ENCODE measurements around the gene CHI3L2.

The CHI3L2 gene

DNA sequence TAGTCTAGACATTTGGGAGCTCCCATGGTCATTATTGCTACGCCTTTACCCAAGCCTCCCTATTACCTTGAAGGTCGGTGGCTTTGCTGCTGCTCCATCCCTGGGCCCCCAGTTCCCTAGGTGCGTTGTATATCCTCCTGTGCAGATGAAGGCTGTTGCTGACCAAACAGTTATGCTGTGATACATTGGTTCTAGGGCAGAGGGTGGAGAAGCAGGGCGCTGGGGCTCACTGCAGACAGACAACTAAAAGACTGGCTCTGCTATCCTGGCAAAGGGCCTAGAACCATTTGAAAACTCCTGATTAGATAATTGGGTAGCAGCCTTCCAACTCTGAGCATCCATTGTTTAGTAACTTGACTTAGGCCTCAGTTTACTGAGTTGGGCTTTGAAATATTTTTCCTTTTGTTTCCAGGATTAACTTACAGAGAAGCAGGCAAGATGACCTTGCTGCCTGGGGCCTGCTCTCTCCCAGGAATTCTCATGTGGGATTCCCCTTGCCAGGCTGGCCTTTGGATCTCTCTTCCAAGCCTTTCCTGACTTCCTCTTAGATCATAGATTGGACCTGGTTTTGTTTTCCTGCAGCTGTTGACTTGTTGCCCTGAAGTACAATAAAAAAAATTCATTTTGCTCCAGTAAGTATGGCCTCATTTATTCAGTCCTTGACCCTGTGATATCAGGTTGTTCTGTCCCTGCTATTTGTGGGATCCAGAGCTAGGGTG lies 15.5 kb downstream of the CHI3L2 start:
- Histone ChIP-seq H3K4me3 (ENCODE audit: low read depth in 1 of 5, low read length in 5 of 5) (no peak overlapping the region), H3K4me1 (ENCODE audit: control insufficient read depth in 5 of 5, insufficient read depth in 5 of 5, low read length in 5 of 5) (peaks cover 0 to 13% (median 0%) of the 10 kb centered on the region in 5 donors), H3K27ac (ENCODE audit: low read depth, low read length) (no peak overlapping the region), H3K36me3 (ENCODE audit: control insufficient read depth in 5 of 5, insufficient read depth in 5 of 5, low read length in 5 of 5) (no peaks in the 10 kb centered on the region), H3K9me3 (ENCODE audit: control insufficient read depth in 5 of 5, low read length in 5 of 5) (no peaks in the 10 kb centered on the region), H3K9ac (ENCODE audit: low read length in 5 of 5) (no peak overlapping the region), H3K27me3 (ENCODE audit: control insufficient read depth in 5 of 5, insufficient read depth in 4 of 5, low read length in 5 of 5) (no peaks in the 10 kb centered on the region)

DNA sequence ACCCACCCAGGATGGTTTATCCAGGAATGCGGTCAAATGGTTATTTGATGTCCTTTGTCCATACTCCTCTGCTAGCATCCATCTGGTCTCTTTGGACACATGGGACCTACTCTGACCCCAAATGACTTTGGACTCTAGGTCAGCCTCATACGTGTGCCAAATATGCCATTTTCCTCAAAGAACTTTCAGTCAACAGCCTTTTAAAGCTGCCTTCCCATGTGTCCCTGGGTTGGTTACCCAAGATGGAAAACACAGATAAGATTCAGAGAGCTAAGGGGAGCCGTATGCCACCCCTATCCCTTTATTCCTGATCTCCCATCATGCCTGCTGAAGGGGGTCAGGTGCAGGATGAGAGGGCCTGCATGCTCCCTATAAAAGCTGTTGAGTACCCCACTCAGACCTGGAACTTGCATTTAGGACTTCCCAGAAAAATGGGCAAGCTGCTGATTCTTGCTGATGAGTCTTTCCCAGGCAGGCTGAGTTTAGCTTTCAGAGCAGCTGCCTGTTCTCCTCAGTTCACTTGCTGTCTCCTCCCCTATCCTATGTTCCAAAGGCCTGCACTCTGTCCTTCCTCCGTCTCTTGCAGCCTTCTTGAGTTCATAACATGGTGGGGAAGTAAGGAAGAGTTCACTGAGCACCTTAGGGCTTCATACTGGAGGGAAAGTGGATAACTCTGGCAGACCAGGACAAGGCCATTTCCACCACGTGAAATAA lies 19.8 kb downstream of the CHI3L2 start:
- H3K9me3 ChIP-seq (ENCODE audit: control insufficient read depth in 5 of 5, low read length in 5 of 5) = no peaks in the 10 kb centered on the region
- H3K4me3 ChIP-seq (ENCODE audit: low read depth in 1 of 5, low read length in 5 of 5) = no peak overlapping the region
- H3K36me3 ChIP-seq (ENCODE audit: control insufficient read depth in 5 of 5, insufficient read depth in 5 of 5, low read length in 5 of 5) = no peaks in the 10 kb centered on the region
- no peaks in the 10 kb centered on the region for H3K27me3 ChIP-seq (ENCODE audit: control insufficient read depth in 5 of 5, insufficient read depth in 4 of 5, low read length in 5 of 5)
- H3K27ac ChIP-seq (ENCODE audit: low read depth, low read length) = no peak overlapping the region
- H3K9ac ChIP-seq (ENCODE audit: low read length in 5 of 5) = no peak overlapping the region
- H3K4me1 ChIP-seq (ENCODE audit: control insufficient read depth in 5 of 5, insufficient read depth in 5 of 5, low read length in 5 of 5) = peaks cover 0 to 13% (median 0%) of the 10 kb centered on the region in 5 donors

DNA sequence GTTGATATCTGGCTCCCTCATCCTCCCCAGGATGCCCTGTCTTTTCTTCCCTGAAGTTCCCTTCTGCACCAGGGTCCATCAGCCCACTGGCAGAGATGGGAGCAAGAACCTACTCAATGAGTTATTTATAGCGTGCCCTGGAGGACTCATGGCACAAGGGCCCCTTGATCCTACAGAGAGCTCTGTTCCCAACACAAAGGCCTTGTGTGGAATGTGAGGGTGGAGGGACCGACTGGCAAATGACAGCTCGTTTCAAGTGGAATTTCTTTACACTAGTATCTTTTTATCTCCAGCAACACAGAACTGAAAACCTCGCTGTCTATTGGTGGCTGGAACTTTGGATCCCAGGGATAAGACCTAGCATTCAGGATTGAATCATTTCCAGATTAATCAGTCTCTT lies 22.4 kb downstream of the CHI3L2 start:
- H3K27ac ChIP-seq (ENCODE audit: low read depth, low read length) = no peak overlapping the region
- H3K9ac ChIP-seq (ENCODE audit: low read length in 5 of 5) = no peak overlapping the region
- H3K27me3 ChIP-seq (ENCODE audit: control insufficient read depth in 5 of 5, insufficient read depth in 4 of 5, low read length in 5 of 5) = peaks cover 0 to 2% (median 0%) of the 10 kb centered on the region in 5 donors
- H3K4me1 ChIP-seq (ENCODE audit: control insufficient read depth in 5 of 5, insufficient read depth in 5 of 5, low read length in 5 of 5) = no peaks in the 10 kb centered on the region
- H3K4me3 ChIP-seq (ENCODE audit: low read depth in 1 of 5, low read length in 5 of 5) = no peak overlapping the region
- no peaks in the 10 kb centered on the region for H3K9me3 ChIP-seq (ENCODE audit: control insufficient read depth in 5 of 5, low read length in 5 of 5)
- H3K36me3 ChIP-seq (ENCODE audit: control insufficient read depth in 5 of 5, insufficient read depth in 5 of 5, low read length in 5 of 5) = no peaks in the 10 kb centered on the region

DNA sequence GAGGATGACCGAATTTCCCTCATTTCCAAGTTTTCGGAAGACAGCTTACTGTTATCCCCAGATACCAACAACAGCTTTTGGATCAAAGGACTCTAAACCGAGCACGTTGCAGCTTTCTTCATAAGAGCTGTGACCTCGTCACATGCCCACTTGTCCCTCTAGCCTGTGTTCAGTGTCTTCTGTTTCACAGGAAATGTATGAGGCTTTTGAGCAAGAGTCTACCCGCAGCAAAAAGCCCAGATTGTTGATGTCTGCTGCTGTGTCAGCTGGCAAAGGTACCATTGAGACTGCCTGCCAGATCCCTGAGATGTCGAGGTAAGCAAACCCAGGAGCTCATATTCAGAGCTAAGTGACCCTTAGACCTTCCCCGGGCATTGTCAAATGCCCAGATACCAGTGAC lies 24.1 kb downstream of the CHI3L2 start:
- no peaks in the 10 kb centered on the region for H3K9me3 ChIP-seq (ENCODE audit: control insufficient read depth in 5 of 5, low read length in 5 of 5)
- H3K4me1 ChIP-seq (ENCODE audit: control insufficient read depth in 5 of 5, insufficient read depth in 5 of 5, low read length in 5 of 5) = no peaks in the 10 kb centered on the region
- H3K27me3 ChIP-seq (ENCODE audit: control insufficient read depth in 5 of 5, insufficient read depth in 4 of 5, low read length in 5 of 5) = peaks cover 0 to 2% (median 0%) of the 10 kb centered on the region in 5 donors
- H3K27ac ChIP-seq (ENCODE audit: low read depth, low read length) = no peak overlapping the region
- no peak overlapping the region for H3K9ac ChIP-seq (ENCODE audit: low read length in 5 of 5)
- H3K4me3 ChIP-seq (ENCODE audit: low read depth in 1 of 5, low read length in 5 of 5) = no peak overlapping the region
- no peaks in the 10 kb centered on the region for H3K36me3 ChIP-seq (ENCODE audit: control insufficient read depth in 5 of 5, insufficient read depth in 5 of 5, low read length in 5 of 5)

DNA sequence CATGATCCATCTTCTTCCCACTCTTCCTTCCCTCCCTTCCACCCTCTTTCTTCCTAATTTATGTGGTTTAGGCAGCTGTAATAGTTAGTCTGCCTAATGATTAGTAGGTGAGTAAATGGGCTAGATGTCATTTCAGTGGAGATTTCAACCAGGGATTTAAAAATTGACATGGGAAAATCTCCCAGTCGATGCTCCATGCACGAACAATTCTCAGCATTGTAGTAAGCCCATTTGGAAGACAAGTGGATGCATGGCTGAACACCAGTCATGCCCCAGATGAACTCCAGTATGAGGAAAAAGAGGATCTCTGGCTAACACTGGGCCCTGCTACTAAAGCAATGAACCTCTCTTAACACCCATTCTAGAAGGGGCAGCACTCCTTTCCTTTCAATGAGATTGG lies 25.3 kb downstream of the CHI3L2 start:
- no peak overlapping the region for H3K4me3 ChIP-seq (ENCODE audit: low read depth in 1 of 5, low read length in 5 of 5)
- no peaks in the 10 kb centered on the region for H3K9me3 ChIP-seq (ENCODE audit: control insufficient read depth in 5 of 5, low read length in 5 of 5)
- peaks cover 0 to 2% (median 0%) of the 10 kb centered on the region in 5 donors for H3K27me3 ChIP-seq (ENCODE audit: control insufficient read depth in 5 of 5, insufficient read depth in 4 of 5, low read length in 5 of 5)
- peaks cover 0 to 3% (median 0%) of the 10 kb centered on the region in 5 donors for H3K4me1 ChIP-seq (ENCODE audit: control insufficient read depth in 5 of 5, insufficient read depth in 5 of 5, low read length in 5 of 5)
- no peak overlapping the region for H3K27ac ChIP-seq (ENCODE audit: low read depth, low read length)
- H3K36me3 ChIP-seq (ENCODE audit: control insufficient read depth in 5 of 5, insufficient read depth in 5 of 5, low read length in 5 of 5) = no peaks in the 10 kb centered on the region
- H3K9ac ChIP-seq (ENCODE audit: low read length in 5 of 5) = no peak overlapping the region

DNA sequence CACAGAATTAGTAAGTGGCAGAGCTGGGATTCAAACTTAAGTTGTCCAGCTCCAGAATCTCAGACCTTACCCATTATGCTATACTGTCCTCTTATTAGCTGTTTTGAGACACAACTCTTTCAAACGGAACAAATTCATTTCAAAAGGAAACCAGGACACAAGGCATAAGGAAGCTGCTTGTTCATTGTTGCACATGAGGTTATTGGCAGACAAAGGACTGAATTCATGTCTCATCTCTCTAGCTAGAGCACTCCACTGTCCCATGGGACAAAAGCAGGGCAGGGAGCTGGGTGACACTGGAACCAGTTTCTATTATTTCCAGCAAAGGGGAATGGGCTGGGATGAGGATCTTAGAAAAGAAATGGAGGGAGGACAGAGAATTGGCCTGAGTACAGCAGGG lies 26.4 kb downstream of the CHI3L2 start:
- Histone ChIP-seq H3K9ac (ENCODE audit: low read length in 5 of 5) (no peak overlapping the region), H3K27me3 (ENCODE audit: control insufficient read depth in 5 of 5, insufficient read depth in 4 of 5, low read length in 5 of 5) (peaks cover 0 to 2% (median 0%) of the 10 kb centered on the region in 5 donors), H3K9me3 (ENCODE audit: control insufficient read depth in 5 of 5, low read length in 5 of 5) (no peaks in the 10 kb centered on the region), H3K4me1 (ENCODE audit: control insufficient read depth in 5 of 5, insufficient read depth in 5 of 5, low read length in 5 of 5) (peaks cover 0 to 3% (median 0%) of the 10 kb centered on the region in 5 donors), H3K27ac (ENCODE audit: low read depth, low read length) (no peak overlapping the region), H3K4me3 (ENCODE audit: low read depth in 1 of 5, low read length in 5 of 5) (no peak overlapping the region), H3K36me3 (ENCODE audit: control insufficient read depth in 5 of 5, insufficient read depth in 5 of 5, low read length in 5 of 5) (no peaks in the 10 kb centered on the region)

DNA sequence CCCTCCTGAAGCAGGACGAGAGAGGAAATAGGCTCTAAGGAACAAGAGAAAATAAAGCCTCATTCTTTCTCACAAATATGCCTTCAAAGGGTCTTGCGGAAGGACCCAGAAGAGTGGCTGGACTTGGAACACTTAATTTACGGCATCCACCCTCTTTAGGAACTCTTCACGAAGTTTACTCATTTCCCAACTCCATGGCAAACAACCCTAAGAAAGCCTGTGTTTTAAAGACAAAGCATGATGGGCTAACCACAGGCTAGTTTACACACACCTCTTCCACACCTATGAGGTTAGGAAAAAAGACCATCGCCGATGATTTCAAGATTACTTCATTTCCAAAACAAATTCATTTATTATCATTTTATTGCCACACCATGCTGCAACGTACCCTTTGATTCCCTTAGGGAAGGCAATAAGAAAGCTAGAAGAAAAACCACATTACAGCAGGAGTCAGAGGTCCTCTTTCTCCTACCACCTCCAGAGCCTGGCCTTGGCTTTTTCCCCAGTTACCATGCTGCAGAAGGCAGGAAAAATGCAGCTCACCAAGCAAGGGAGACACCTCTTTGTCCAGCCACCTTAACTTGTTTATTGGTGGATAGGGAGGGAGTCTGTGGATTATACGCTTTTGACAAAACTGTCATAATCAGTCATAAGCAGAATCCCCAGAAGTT lies 29.6 kb downstream of the CHI3L2 start:
- Histone ChIP-seq H3K4me1 (ENCODE audit: control insufficient read depth in 5 of 5, insufficient read depth in 5 of 5, low read length in 5 of 5) (peaks cover 0 to 3% (median 0%) of the 10 kb centered on the region in 5 donors), H3K9me3 (ENCODE audit: control insufficient read depth in 5 of 5, low read length in 5 of 5) (peaks cover 0 to 3% (median 0%) of the 10 kb centered on the region in 5 donors), H3K27ac (ENCODE audit: low read depth, low read length) (no peak overlapping the region)

DNA sequence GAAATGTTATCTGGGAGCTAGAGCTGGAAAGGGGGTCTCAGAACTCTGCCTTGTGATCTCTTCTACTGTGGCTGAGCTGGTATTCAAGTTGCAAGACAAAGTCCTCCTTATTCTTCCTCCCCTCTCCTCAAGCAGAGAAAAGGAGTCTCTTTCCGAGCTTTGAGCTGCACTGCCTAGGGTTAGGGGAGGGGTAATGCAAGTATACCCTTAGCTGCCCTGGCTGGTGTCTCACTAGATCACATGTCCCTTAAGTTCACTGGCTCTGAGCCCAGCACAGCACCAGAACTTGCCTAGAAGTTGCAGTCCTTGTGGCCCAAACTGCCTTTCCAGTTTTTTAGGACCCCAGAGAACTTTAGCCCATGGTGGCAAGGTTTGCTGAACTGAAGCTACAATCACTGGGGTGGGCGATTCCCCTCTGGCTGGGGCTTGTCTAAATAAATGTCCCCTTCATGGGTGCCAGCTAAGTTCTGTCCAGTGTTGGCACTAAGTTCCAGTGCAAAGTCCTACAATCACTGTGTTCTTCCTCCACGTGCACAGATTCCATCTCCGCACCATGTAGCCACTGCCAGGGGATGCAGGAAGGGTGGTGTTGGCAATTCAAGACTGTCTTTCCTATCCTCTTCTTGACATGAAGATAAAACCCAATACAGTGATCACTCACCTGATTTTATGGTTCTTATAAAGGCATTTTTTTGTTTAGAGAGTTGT lies 40.4 kb downstream of the CHI3L2 start:
- Histone ChIP-seq H3K36me3 (ENCODE audit: control insufficient read depth in 5 of 5, insufficient read depth in 5 of 5, low read length in 5 of 5) (no peaks in the 10 kb centered on the region), H3K27ac (ENCODE audit: low read depth, low read length) (no peak overlapping the region), H3K9me3 (ENCODE audit: control insufficient read depth in 5 of 5, low read length in 5 of 5) (peaks cover 0 to 5% (median 3%) of the 10 kb centered on the region in 5 donors), H3K9ac (ENCODE audit: low read length in 5 of 5) (no peak overlapping the region), H3K27me3 (ENCODE audit: control insufficient read depth in 5 of 5, insufficient read depth in 4 of 5, low read length in 5 of 5) (peaks cover 11 to 26% (median 19%) of the 10 kb centered on the region in 5 donors), H3K4me3 (ENCODE audit: low read depth in 1 of 5, low read length in 5 of 5) (no peak overlapping the region), H3K4me1 (ENCODE audit: control insufficient read depth in 5 of 5, insufficient read depth in 5 of 5, low read length in 5 of 5) (peaks cover 0 to 9% (median 5%) of the 10 kb centered on the region in 5 donors)

More for the DNA sequence above, 29.6 kb downstream of the CHI3L2 start:
- no peak overlapping the region for H3K9ac ChIP-seq (ENCODE audit: low read length in 5 of 5)
- H3K27me3 ChIP-seq (ENCODE audit: control insufficient read depth in 5 of 5, insufficient read depth in 4 of 5, low read length in 5 of 5) = peaks cover 0 to 2% (median 0%) of the 10 kb centered on the region in 5 donors
- no peak overlapping the region for H3K4me3 ChIP-seq (ENCODE audit: low read depth in 1 of 5, low read length in 5 of 5)
- H3K36me3 ChIP-seq (ENCODE audit: control insufficient read depth in 5 of 5, insufficient read depth in 5 of 5, low read length in 5 of 5) = no peaks in the 10 kb centered on the region

DNA sequence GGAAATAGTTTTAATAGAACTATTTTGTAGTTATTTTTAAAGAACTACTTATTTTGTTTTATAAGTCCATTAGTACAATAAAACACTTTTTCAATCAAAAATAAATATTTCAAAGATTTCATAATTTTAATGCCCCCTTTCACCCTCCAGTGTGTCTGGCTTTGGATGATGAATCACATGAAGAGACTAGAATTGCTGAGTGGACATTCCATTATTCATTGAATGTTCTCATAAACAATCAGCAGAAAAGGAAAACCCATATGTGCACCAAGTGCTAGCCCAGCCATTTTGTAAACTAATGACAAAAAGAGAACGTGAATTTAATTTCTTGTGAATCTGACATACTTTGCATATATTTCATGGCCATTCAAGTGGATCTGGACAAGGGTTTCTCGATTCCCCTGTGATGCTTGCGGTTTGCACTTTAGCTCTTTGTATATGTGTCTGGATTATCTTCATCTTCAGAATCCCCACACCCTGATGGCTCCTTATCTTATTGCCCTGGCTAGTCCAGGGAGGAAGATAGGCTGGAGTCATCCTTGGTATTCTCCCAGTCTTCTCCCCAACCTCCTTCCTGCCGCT lies 42.4 kb downstream of the CHI3L2 start:
- Histone ChIP-seq H3K36me3 (ENCODE audit: control insufficient read depth in 5 of 5, insufficient read depth in 5 of 5, low read length in 5 of 5) (no peaks in the 10 kb centered on the region), H3K4me3 (ENCODE audit: low read depth in 1 of 5, low read length in 5 of 5) (no peak overlapping the region), H3K4me1 (ENCODE audit: control insufficient read depth in 5 of 5, insufficient read depth in 5 of 5, low read length in 5 of 5) (peaks cover 0 to 9% (median 5%) of the 10 kb centered on the region in 5 donors), H3K9ac (ENCODE audit: low read length in 5 of 5) (no peak overlapping the region), H3K9me3 (ENCODE audit: control insufficient read depth in 5 of 5, low read length in 5 of 5) (peaks cover 0 to 5% (median 0%) of the 10 kb centered on the region in 5 donors), H3K27me3 (ENCODE audit: control insufficient read depth in 5 of 5, insufficient read depth in 4 of 5, low read length in 5 of 5) (peaks cover 11 to 26% (median 19%) of the 10 kb centered on the region in 5 donors), H3K27ac (ENCODE audit: low read depth, low read length) (no peak overlapping the region)
